VCaP (cell line): ENCODE results near the gene ATAD3C.

Source experiments
- H3K27ac ChIP-seq: fragments of 450-650 bp; 2 replicates; pipeline ENCODE4 v1.5.1; 2017
- CTCF ChIP-seq: fragments of 450-650 bp; conservative IDR thresholded peaks from 2 replicates; pipeline ENCODE4 v1.5.1; 2017; ENCODE audit warnings: mild to moderate bottlenecking, moderate library complexity

The ATAD3C gene

GRCh38 chr1:1449099-1449739, at the start of gene ATAD3C:
Gene ATAD3C (plus strand): TSS chr1:1449689. CDS start chr1:1450684, 995 bp downstream.
- no peak for TF ChIP-seq CTCF

GRCh38 chr1:1399872-1400575, 49.5 kb upstream of the ATAD3C start:
- no peak for TF ChIP-seq CTCF
- peak overlapping the region; percentile 95 for H3K27ac ChIP-seq

More at GRCh38 chr1:1449099-1449739, at the start of gene ATAD3C:
- no peak within 1 kb of the TSS for H3K27ac ChIP-seq

DNA sequence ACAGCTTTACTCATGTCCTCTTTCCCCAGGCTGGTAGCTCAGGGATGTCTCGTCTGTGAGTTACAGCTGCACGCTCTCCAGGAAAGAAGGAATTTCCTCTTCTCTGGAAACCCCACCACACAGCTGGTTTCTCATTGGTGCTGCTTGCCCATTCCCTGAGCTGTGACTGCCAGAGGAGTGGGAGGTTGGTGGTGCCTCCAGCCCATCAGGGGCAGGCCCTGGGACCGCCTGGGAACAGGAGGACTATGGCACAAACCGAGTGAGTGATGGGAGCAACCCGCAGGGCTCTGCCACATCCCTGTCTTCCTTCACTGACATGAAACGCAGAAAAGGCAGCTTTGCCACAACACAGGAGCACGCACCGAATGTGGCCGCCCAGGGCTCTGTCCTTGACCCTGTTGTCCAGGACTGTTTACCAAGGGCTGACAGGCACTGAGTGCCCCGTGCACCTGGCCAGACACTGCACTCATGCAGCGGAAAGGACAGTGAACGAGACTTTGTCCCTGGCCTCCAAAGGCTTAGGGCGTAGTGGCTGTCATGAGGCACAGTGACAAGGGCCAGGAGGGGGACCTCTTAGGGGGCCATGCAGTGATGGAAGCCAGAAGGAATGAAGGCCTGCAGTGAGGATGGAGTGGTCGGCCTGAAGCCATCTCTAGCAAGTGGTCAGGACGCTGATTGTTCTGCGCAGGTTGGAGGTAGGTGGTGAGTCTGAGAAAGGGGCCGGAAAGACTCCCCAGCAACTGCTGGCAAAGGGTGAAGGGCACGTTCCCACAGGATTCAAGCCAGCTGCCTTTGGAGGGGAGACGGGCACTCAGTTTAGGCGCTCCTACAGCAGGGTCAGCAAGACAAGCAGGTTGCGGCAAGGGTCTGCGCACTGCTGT, 48.7 kb upstream of the ATAD3C start:
- H3K27ac ChIP-seq: peak overlapping the region; percentile 95

DNA sequence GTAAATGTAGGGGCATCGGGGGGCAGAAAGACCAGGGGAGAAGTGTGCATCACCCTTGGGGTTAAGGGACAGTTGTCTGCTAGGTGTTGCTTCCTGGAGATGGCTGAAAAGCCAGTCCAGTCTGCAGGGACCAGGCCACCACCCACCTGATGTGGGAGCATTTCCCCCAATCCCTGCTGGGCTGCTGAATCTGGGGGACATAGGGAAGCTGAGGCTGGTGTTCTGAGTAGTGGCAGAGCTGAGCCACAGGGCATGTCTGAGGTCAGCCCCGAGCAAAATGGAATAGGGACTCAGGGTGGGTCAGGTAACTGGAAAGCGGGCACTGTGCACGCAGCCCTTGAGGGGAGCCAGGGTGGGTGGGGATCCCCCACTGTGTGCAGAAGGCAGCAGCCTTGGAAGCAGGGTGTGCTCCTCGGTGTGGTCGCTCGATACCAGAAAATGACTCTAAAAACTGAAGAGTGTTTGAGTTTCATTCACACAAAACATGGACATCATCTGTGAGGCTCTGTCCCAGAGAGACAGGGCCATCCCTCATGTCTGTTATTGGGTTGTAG, 48.0 kb upstream of the ATAD3C start:
- H3K27ac ChIP-seq: peak overlapping the region; percentile 95
- TF ChIP-seq CTCF: no peak

More for the DNA sequence above, 48.7 kb upstream of the ATAD3C start:
- TF ChIP-seq CTCF: no peak

DNA sequence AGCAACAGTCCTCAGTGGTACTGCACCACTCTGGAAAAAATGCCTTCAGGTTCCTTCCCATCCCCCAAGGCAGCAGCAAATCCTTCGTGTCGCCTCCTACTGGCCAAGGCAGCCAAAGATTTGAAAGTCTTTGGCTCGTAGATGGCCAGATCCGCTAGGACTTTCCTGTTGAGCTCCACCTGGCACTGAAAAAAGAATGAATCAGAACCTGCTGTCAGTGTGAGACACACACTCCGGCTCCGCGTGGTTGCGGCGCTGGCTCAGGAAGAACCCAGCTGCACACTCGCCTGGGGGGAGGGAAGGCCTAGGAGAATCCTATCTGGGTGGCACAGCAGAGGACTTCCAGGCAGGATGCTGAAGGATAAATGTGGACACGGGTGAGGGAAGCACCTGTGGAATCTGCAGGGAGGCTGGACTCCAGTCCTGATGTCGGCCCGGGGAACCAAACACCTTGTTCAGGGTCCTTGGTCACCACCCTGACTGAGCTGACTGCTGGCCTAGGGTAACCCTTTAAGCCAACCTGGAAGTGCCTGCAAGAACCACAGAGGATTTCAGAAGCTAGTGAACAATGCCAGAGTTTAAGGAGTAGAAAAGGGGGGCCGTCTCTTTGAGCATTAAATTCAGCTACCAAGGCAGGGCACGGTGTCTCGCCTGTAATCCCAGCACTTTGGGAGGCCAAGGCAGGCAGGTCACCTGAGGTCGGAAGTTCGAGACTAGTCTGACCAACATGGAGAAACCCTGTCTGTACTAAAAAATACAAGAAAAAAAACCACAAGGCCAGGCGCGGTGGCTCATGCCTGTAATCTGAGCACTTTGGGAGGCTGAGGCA, 47.2 kb upstream of the ATAD3C start:
- peak overlapping the region; percentile 95; the same call in 1 of the 2 replicates for H3K27ac ChIP-seq

DNA sequence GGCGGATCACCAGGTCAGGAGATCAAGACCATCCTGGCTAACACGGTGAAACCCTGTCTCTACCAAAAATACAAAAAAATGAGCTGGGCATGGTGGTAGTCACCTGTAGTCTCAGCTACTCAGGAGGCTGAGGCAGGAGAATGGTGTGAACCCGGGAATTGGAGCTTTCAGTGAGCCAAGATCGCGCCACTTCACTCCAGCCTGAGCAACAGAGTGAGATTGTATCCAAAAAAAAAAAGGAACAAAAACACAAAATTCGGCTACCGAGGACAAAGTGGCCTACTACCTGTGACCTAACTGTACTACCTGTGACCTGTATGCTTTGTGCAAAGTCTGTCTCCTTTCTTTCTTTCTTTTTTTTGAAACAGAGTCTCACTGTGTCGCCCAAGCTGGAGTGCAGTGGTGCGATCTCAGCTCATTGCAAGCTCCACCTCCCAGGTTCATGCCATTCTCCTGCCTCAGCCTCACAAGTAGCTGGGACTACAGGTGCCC, 46.5 kb upstream of the ATAD3C start:
- peak overlapping the region; percentile 99; the same call in 1 of the 2 replicates for H3K27ac ChIP-seq

More for the DNA sequence above, 47.2 kb upstream of the ATAD3C start:
- peak; percentile 72 for TF ChIP-seq CTCF

DNA sequence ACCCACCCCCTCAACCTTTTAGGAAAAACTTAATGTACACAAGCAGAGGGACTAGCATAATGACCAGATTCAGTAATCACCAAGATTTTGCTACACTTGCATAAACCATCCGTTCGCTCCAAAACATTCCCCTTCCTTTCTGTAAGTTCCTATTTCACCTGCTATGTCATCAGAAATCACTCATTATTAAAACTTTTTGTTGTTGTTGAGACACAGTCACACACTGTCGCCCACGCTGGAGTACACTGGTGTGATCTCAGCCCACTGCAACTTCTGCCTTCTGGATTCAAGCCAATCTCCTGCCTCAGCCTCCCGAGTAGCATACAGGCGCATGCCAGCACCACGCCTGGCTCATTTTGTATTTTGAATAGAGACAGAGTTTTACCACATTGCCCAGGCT, 45.8 kb upstream of the ATAD3C start:
- TF ChIP-seq CTCF: no peak
- H3K27ac ChIP-seq: peak overlapping the region; percentile 99
